Coronary artery (tissue), 2 donors: ENCODE results near the gene PANX1.
A peak's percentile ranks its signal among the peaks of the same experiment; 100 is the strongest.

ENCODE experiments used
- DNase-seq: peaks from one replicate; pipeline ENCODE4 v3.0.0-alpha.2; 2017; ENCODE audit warnings: low spot score
- H3K27ac ChIP-seq, 2 donors: fragments of 200-600 bp; sonication (generic); one replicate each; pipeline ENCODE4 v1.5.1; 2016 to 2019
- H3K4me3 ChIP-seq: fragments of 200-600 bp; sonication (generic); 2 replicates; pipeline ENCODE4 v1.5.1; 2016; ENCODE audit warnings: mild to moderate bottlenecking, moderate library complexity
- TF ChIP-seq, protein P1 (sequence below): fragments of 200-600 bp; sonication (generic); IDR thresholded peaks from one replicate; pipeline ENCODE4 v1.5.1; 2019; ENCODE audit warnings: antibody characterized with exemption

Gene PANX1

DNA sequence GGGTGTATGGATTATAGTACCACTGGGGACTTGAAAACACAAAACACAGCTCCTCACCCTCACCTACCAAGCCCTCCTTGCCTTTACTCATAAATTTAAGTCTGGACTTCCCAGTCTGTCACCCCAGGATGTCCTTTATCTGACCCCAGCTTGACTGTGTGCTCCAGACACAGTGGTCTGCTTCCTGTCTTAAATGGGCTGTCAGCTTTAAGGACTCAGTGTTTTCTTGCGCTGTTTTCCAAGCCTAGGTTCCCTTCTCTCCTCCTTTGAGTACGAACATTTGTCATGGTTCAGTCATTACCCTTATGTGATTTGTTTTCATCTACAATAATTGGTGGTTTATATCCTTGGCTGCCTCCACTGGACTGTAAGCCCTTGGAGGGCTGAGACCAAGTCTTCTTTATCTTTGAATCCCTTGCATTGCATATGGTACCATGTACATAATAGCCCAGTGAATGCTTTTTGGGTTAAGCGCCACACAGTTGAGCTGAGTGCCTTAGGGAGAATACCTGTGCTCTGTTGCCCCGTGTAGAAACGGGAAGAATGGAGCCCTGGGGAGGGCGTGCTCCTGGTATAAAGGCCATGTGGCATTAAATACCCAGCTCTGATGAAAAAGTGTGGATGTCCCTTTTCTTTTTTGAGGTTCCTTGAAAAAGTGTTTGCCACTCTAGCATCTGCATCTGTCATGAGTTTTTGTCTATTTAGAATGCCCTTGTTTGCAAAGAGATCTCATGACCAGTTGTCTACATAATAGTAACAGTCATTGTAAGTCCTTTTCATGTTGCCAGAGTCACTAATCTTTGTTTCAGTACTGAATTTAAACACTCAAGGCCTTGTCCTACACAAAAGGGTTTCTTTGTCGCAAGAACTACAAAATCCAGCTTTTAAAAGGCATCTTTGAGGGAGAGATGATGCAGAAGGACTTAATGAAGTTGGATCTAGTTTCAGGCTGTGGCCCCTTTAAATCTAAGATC lies 14.0 kb downstream of the PANX1 start:
- peak overlapping the region in 1 of 2 donors; percentile 39 for H3K27ac ChIP-seq
- no peak overlapping the region for H3K4me3 ChIP-seq
- TF ChIP-seq, protein P1, sequence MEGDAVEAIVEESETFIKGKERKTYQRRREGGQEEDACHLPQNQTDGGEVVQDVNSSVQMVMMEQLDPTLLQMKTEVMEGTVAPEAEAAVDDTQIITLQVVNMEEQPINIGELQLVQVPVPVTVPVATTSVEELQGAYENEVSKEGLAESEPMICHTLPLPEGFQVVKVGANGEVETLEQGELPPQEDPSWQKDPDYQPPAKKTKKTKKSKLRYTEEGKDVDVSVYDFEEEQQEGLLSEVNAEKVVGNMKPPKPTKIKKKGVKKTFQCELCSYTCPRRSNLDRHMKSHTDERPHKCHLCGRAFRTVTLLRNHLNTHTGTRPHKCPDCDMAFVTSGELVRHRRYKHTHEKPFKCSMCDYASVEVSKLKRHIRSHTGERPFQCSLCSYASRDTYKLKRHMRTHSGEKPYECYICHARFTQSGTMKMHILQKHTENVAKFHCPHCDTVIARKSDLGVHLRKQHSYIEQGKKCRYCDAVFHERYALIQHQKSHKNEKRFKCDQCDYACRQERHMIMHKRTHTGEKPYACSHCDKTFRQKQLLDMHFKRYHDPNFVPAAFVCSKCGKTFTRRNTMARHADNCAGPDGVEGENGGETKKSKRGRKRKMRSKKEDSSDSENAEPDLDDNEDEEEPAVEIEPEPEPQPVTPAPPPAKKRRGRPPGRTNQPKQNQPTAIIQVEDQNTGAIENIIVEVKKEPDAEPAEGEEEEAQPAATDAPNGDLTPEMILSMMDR = no peak
- DNase-seq = no peak

DNA sequence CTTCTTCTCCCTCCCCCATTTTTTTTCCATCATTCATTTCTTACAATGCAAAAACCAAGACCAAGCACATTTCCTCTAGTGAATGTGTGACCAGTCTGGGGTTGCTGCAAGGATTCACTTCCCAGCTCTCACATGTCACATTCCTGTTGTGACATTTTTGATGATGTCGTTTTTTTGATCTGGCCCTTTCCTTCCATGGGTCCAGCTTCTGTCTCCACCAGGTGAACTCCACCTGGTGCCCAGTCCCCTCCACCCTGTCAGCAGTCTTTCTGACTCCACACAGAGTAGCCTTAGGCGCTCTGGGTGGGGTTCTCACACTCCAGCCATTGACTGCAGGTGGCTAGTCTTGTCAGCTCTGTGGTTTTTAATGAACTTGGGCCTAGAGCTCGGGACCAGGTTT lies 15.6 kb downstream of the PANX1 start:
- Histone ChIP-seq H3K4me3 (no peak overlapping the region), H3K27ac (no peak overlapping the region)
- DNase-seq = no peak
- TF ChIP-seq, protein P1 = no peak

DNA sequence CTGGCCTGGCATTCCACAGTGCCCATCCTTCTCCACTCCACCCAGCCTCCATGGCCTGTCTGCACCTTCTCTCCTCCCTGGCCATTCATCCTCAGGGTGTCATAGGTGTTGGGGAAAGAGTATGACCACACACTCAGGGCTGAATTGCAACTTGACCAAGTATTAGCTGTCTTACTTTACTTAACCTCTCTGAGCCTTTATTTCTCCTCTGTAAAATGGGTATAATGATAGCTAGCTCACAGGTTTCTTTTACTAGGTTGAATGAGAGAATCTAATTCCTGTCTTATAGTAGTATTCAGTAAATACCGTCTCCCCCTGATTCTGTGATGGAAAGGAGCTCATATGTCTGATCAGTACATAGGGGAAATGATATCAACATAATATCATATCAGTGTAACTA lies 16.0 kb downstream of the PANX1 start:
- H3K27ac ChIP-seq = no peak overlapping the region
- no peak for DNase-seq
- no peak overlapping the region for H3K4me3 ChIP-seq
- TF ChIP-seq, protein P1 = no peak

DNA sequence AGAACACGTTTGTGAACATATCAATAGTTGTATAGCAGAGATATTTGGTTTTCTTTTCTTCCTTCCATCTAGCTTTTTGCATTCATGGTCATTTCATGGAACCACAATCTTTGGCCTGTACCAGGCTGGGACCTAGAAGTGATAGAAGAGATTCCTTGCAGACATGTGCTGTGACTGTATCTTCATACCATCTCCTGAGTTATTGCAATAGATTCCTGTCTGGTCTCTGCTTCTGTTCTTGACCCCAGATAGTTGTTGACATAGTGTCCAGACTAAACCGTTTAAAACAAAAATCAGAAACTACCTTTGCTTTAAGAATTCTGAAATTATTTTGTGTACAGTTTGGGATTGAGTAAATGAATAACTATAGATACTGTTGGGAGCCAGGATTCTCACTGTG lies 16.8 kb downstream of the PANX1 start:
- no peak for DNase-seq
- TF ChIP-seq, protein P1 = no peak

DNA sequence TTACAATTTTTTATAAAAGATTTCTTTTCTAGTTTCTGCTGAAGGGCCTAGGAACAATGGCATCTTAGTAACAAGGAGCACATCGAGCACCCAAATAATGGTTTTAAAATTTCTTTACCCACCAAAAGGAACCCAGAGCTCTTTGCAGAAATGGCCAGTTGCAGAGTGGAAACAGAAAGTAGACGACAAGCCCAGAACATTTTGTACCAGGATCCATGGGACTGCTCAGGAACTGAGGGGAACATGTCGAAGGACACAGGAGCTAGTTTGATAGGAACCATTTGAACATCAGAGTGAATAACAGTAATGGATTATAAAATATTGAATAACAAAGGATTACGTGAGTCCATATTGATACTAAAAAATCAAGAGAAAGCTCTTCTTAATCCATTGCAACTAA lies 17.3 kb downstream of the PANX1 start:
- Histone ChIP-seq H3K4me3 (no peak overlapping the region), H3K27ac (no peak overlapping the region)
- TF ChIP-seq, protein P1 = no peak
- DNase-seq = no peak

More for the DNA sequence above, 16.8 kb downstream of the PANX1 start:
- Histone ChIP-seq H3K27ac (no peak overlapping the region), H3K4me3 (no peak overlapping the region)

DNA sequence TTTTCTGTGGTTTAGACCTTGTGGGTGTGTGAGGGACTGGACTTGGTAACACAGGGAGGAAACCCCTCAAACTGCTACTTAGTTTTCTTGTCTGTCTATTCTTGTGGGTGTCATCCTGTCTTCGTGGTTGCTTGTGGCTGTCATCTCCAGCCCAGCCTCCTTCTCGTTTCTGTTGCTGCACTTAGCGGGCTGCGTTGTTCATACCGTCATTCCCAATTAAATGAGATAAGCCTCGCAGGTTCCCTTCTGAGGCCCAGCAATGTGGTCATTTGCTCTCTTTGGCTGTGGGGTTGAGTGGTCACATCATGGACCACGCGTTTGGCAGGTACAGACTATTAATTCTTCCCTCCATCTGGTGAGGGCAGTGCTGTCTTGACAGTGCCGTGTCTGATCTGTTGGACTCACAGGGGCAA lies 18.8 kb downstream of the PANX1 start:
- no peak overlapping the region for H3K27ac ChIP-seq
- TF ChIP-seq, protein P1 = no peak
- no peak for DNase-seq

DNA sequence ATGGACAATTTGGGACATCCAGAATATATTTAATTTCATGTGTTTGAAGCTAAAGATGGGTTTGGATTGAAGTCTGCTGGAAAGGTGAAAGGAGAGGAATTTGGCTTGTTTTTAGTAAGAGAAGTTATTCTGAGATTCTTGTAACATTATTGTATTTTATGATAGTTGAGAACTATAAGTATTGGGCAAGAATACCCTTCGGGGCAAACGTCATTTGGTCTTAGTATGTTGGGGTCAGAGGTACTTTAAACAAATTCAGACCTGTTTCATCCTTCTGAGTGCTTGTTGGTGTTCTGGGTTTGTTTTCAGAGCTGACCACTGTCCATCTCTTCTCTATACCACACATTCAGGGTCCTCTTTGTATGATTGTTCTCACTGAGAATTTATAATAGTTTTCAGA lies 19.5 kb downstream of the PANX1 start:
- Histone ChIP-seq H3K27ac (no peak overlapping the region), H3K4me3 (no peak overlapping the region)
- TF ChIP-seq, protein P1 = no peak
- no peak for DNase-seq

More for the DNA sequence above, 18.8 kb downstream of the PANX1 start:
- H3K4me3 ChIP-seq = no peak overlapping the region
